CD14-positive monocyte (primary cell): ENCODE data around the gene PIEZO1. TPM values are rescaled to one million over a fixed set of nuclear protein-coding genes. Genes with fewer than 3 reads are reported as not detected.

Experiments
- DNase-seq, 3 donors: peaks; one replicate each; pipeline ENCODE4 v3.0.0-alpha.2; 2011 to 2022
- H2AFZ ChIP-seq: 2 replicates; pipeline ENCODE4 v1.6.0; 2012; ENCODE audit warnings: mild to moderate bottlenecking, low read depth, low read length, inconsistent platforms; ENCODE audit not compliant: insufficient read depth, poor library complexity, severe bottlenecking
- H3K27ac ChIP-seq, 2 donors: 1 replicate in 1 of 2; 2 replicates in 1 of 2; pipeline ENCODE4 v1.5.1; 2012 to 2013; ENCODE audit warnings: low read length in 2 of 2, control low read depth in 1 of 2, inconsistent platforms in 1 of 2, low read depth in 1 of 2, mild to moderate bottlenecking in 1 of 2
- H3K27me3 ChIP-seq, 2 donors: one replicate each; pipeline versions ENCODE4 v1.6.0 to v1.6.1; 2011 to 2013; ENCODE audit warnings: low read length in 2 of 2; ENCODE audit not compliant: control insufficient read depth in 2 of 2, insufficient read depth in 2 of 2
- H3K36me3 ChIP-seq, 2 donors: replicated peaks in 1 of 2; 1 replicate in 1 of 2; 2 replicates in 1 of 2; pipeline versions ENCODE4 v1.5.1 to v1.6.1; 2012 to 2013; ENCODE audit warnings: low read length in 2 of 2, control low read depth in 1 of 2, inconsistent platforms in 1 of 2, mild to moderate bottlenecking in 1 of 2; ENCODE audit not compliant: insufficient read depth in 2 of 2, control insufficient read depth in 1 of 2
- H3K4me1 ChIP-seq, 2 donors: 1 replicate in 1 of 2; 2 replicates in 1 of 2; pipeline versions ENCODE4 v1.5.1 to v1.6.1; 2012 to 2013; ENCODE audit warnings: low read length in 2 of 2, control low read depth in 1 of 2, inconsistent platforms in 1 of 2, mild to moderate bottlenecking in 1 of 2, moderate library complexity in 1 of 2; ENCODE audit not compliant: insufficient read depth in 2 of 2, control insufficient read depth in 1 of 2
- H3K4me2 ChIP-seq: replicated peaks from 2 replicates; pipeline ENCODE3; 2012; ENCODE audit warnings: low read length, moderate library complexity, mild to moderate bottlenecking; ENCODE audit not compliant: poor library complexity, severe bottlenecking; ENCODE audit errors: extremely low read depth
- H3K4me3 ChIP-seq, 3 experiments: fragments of 200-600 bp in 1 of 3; sonication (generic) in 1 of 3; replicated peaks in 1 of 3; 1 replicate in 2 of 3; 2 replicates in 1 of 3; pipeline ENCODE4 v1.5.1; 2011 to 2013; ENCODE audit warnings: low read length in 3 of 3, mild to moderate bottlenecking in 3 of 3, control low read depth in 2 of 3, low read depth in 2 of 3, inconsistent platforms in 1 of 3, moderate library complexity in 1 of 3
- H3K79me2 ChIP-seq: 2 replicates; pipeline ENCODE4 v1.6.0; 2012; ENCODE audit warnings: mild to moderate bottlenecking, control low read depth, inconsistent platforms, low read length, moderate library complexity; ENCODE audit not compliant: insufficient read depth
- H3K9ac ChIP-seq: 2 replicates; pipeline ENCODE4 v1.6.0; 2017; ENCODE audit warnings: low read length, mild to moderate bottlenecking; ENCODE audit not compliant: insufficient read depth, poor library complexity, severe bottlenecking
- H3K9me3 ChIP-seq, 2 donors: replicated peaks in 1 of 2; 1 replicate in 1 of 2; 2 replicates in 1 of 2; pipeline versions ENCODE4 v1.5.1 to v1.6.1; 2012 to 2013; ENCODE audit warnings: low read length in 2 of 2, control low read depth in 1 of 2; ENCODE audit not compliant: control insufficient read depth in 1 of 2, insufficient read depth in 1 of 2
- H4K20me1 ChIP-seq: 2 replicates; pipeline ENCODE4 v1.6.0; 2012; ENCODE audit warnings: mild to moderate bottlenecking, low read length, control low read depth, moderate library complexity; ENCODE audit not compliant: insufficient read depth
- H3K27ac Mint-ChIP-seq, 7 donors: one replicate each; pipeline ENCODE4 v1.8.0; 2020; ENCODE audit warnings: mild to moderate bottlenecking in 7 of 7, mixed read lengths in 7 of 7, moderate library complexity in 6 of 7, inconsistent platforms in 2 of 7
- H3K27me3 Mint-ChIP-seq, 3 donors: one replicate each; pipeline ENCODE4 v1.8.0; 2021 to 2022; ENCODE audit warnings: low read depth in 3 of 3, mild to moderate bottlenecking in 3 of 3, mixed read lengths in 3 of 3, moderate library complexity in 3 of 3, inconsistent platforms in 1 of 3
- H3K36me3 Mint-ChIP-seq, 2 donors: one replicate each; pipeline ENCODE4 v1.8.0; 2020; ENCODE audit warnings: mixed read lengths in 2 of 2, inconsistent platforms in 1 of 2, mild to moderate bottlenecking in 1 of 2
- H3K4me1 Mint-ChIP-seq: one replicate; pipeline ENCODE4 v1.8.0; 2020; ENCODE audit warnings: mild to moderate bottlenecking, mixed read lengths
- H3K4me3 Mint-ChIP-seq, 2 donors: one replicate each; pipeline ENCODE4 v1.8.0; 2020; ENCODE audit warnings: mild to moderate bottlenecking in 2 of 2, mixed read lengths in 2 of 2, moderate library complexity in 1 of 2
- H3K9me3 Mint-ChIP-seq, 7 donors: one replicate each; pipeline ENCODE4 v1.8.0; 2020 to 2022; ENCODE audit warnings: mixed read lengths in 7 of 7, mild to moderate bottlenecking in 6 of 7, moderate library complexity in 6 of 7, inconsistent platforms in 2 of 7
- CTCF ChIP-seq: fragments of 200-600 bp; IDR thresholded peaks from one replicate; pipeline ENCODE4 v1.8.0; 2022; ENCODE audit warnings: antibody characterized with exemption, mild to moderate bottlenecking
- WGBS: methylation state at CpG from one replicate; pipeline ENCODE4 v1.1.5; 2013; ENCODE audit warnings: missing lambda C conversion rate; ENCODE audit not compliant: insufficient coverage; 5-methylcytosine and 5-hydroxymethylcytosine counted together
- intact Hi-C, 2 donors: fragments of 100-400 bp; cut with micrococcal nuclease; formaldehyde crosslinking; loops; one replicate each; pipeline versions ENCODE4 v1.15.0 to v1.15.1; 2023
- polyA plus RNA-seq, 3 donors: library from polyadenylated mRNA; depleted of rRNA in 1 of 3; unstranded in 2 of 3; stranded (reverse) in 1 of 3; fragments of 300-500 nt in 2 of 3; fragments of >200 nt in 1 of 3; fragmentation: Illumina TruSeq in 2 of 3; gene quantifications; 1 replicate in 2 of 3; 2 replicates in 1 of 3; pipeline ENCODE4 v1.2.3, GENCODE V29; 2012 to 2021

The PIEZO1 gene
- polyA plus RNA-seq, 3 donors, result 10.2 to 405 (median 15.0) TPM

GRCh38 chr16:88760424-88761142, 24.4 kb downstream of the PIEZO1 start:
- H3K4me3 ChIP-seq, result no peak overlapping the region
- H3K36me3 Mint-ChIP-seq, result peaks cover 15 to 37% of the 10 kb centered on the region in 2 donors
- peaks cover 21 to 36% of the 10 kb centered on the region in 2 donors for H3K36me3 ChIP-seq
- H3K4me2 ChIP-seq, result no peak overlapping the region
- H3K9me3 ChIP-seq, result no peaks in the 10 kb centered on the region
- peaks cover 100% of the 10 kb centered on the region for H3K79me2 ChIP-seq
- H3K4me1 Mint-ChIP-seq, result peaks cover 29% of the 10 kb centered on the region
- H3K27me3 ChIP-seq, result no peaks in the 10 kb centered on the region
- no peak overlapping the region for H3K9ac ChIP-seq
- peaks cover 0 to 1% (median 0%) of the 10 kb centered on the region in 7 donors for H3K9me3 Mint-ChIP-seq
- no peak overlapping the region for H2AFZ ChIP-seq
- peaks cover 0 to 17% of the 10 kb centered on the region in 2 donors for H3K4me1 ChIP-seq
- no peaks in the 10 kb centered on the region for H3K27me3 Mint-ChIP-seq
- no peak for TF ChIP-seq CTCF
- whole genome bisulfite sequencing, result 93% methylated on average over 24 of the region's 24 CpGs
- peak overlapping the region in 1 of 2 donors; percentile 20 for H3K27ac ChIP-seq
- peak overlapping the region in 1 of 7 donors; percentile 26 for H3K27ac Mint-ChIP-seq
- peaks cover 100% of the 10 kb centered on the region for H4K20me1 ChIP-seq
- intact Hi-C loops, result no loop called here
- no peak for DNase-seq
- H3K4me3 Mint-ChIP-seq, result no peak overlapping the region

GRCh38 chr16:88759976-88760350, 25.1 kb downstream of the PIEZO1 start:
- no peak for DNase-seq
- Histone ChIP-seq H2AFZ (no peak overlapping the region), H3K36me3 (peaks cover 21 to 42% of the 10 kb centered on the region in 2 donors), H3K4me3 (no peak overlapping the region), H3K9ac (no peak overlapping the region), H3K4me1 (peaks cover 0 to 17% of the 10 kb centered on the region in 2 donors), H3K79me2 (peaks cover 100% of the 10 kb centered on the region), H4K20me1 (peaks cover 100% of the 10 kb centered on the region), H3K9me3 (no peaks in the 10 kb centered on the region), H3K4me2 (peak overlapping the region; percentile 6), H3K27me3 (no peaks in the 10 kb centered on the region), H3K27ac (peak overlapping the region in 1 of 2 donors; percentile 20)
- Mint-ChIP-seq H3K4me3 (no peak overlapping the region), H3K27me3 (no peaks in the 10 kb centered on the region), H3K4me1 (peaks cover 29% of the 10 kb centered on the region), H3K27ac (peak overlapping the region in 2 of 7 donors; percentile 26 to 80), H3K9me3 (peaks cover 0 to 1% (median 0%) of the 10 kb centered on the region in 7 donors), H3K36me3 (peaks cover 15 to 37% of the 10 kb centered on the region in 2 donors)
- intact Hi-C loops, result no loop called here
- 94% methylated on average over 20 of the region's 22 CpGs for WGBS
- no peak for TF ChIP-seq CTCF
